ENCODE measurements around the gene LYZL1.
"Not testable (repeated sequence)": the region's sequence is repeated elsewhere in the genome, so short reads cannot be mapped to it uniquely, and the experiment has no call there.

LYZL1 gene

DNA sequence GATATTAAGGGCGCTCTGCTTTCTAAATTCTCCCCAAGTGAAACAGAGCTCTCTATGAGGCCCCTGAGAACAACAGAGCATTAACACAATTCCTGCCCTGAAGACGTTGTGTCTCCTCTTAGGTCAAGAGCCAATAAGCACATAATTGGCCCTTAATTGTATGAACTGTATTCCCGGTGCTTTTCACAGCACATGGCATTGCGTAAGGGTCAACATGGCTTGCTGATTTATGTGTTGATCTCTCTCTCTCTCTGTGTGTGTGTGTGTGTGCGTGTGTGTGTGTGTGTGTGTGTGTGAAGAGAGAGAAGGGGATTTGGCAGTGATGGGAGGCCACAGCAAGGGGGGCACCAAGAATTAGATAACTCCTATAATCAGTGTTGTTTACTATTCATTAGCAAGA, 40.5 kb downstream of the LYZL1 start:
- H3K79me2 ChIP-seq (ENCODE audit: insufficient read depth, low read length) = no peaks in the 10 kb centered on the region
- no peak overlapping the region for H3K9ac ChIP-seq (ENCODE audit: low read depth, low read length, poor library complexity, severe bottlenecking)
- H3K4me3 ChIP-seq (ENCODE audit: low read length, poor library complexity, severe bottlenecking) = no peak overlapping the region
- no peaks in the 10 kb centered on the region for H3F3A ChIP-seq (ENCODE audit: low read depth)
- TF ChIP-seq, protein P1, sequence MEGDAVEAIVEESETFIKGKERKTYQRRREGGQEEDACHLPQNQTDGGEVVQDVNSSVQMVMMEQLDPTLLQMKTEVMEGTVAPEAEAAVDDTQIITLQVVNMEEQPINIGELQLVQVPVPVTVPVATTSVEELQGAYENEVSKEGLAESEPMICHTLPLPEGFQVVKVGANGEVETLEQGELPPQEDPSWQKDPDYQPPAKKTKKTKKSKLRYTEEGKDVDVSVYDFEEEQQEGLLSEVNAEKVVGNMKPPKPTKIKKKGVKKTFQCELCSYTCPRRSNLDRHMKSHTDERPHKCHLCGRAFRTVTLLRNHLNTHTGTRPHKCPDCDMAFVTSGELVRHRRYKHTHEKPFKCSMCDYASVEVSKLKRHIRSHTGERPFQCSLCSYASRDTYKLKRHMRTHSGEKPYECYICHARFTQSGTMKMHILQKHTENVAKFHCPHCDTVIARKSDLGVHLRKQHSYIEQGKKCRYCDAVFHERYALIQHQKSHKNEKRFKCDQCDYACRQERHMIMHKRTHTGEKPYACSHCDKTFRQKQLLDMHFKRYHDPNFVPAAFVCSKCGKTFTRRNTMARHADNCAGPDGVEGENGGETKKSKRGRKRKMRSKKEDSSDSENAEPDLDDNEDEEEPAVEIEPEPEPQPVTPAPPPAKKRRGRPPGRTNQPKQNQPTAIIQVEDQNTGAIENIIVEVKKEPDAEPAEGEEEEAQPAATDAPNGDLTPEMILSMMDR (conservative IDR thresholded peaks at IDR 0.05; ENCODE audit: low read length) = no peak
- no peak for TF ChIP-seq EZH2phosphoT487 (IDR thresholded peaks at IDR 0.05; ENCODE audit: borderline replicate concordance)
- H3K9me3 ChIP-seq (ENCODE audit: insufficient read depth, low read depth, low read length) = no peaks in the 10 kb centered on the region
- no peaks in the 10 kb centered on the region for H4K20me1 ChIP-seq (ENCODE audit: insufficient read depth, low read length, poor library complexity, severe bottlenecking)
- no peak overlapping the region for H3K4me2 ChIP-seq (ENCODE audit: low read depth, low read length, poor library complexity, severe bottlenecking)
- H3K9me2 ChIP-seq (replicated peaks; ENCODE audit: low read depth, low read length) = no peaks in the 10 kb centered on the region
- no peaks in the 10 kb centered on the region for H3K4me1 ChIP-seq (ENCODE audit: insufficient read depth, low read length, poor library complexity, severe bottlenecking)
- no peaks in the 10 kb centered on the region for H3K27me3 ChIP-seq (ENCODE audit: insufficient read depth, low read length, poor library complexity, severe bottlenecking)
- no peaks in the 10 kb centered on the region for H3K36me3 ChIP-seq (ENCODE audit: insufficient read depth, low read length)
- no peak overlapping the region for H2AFZ ChIP-seq (ENCODE audit: low read length)

DNA sequence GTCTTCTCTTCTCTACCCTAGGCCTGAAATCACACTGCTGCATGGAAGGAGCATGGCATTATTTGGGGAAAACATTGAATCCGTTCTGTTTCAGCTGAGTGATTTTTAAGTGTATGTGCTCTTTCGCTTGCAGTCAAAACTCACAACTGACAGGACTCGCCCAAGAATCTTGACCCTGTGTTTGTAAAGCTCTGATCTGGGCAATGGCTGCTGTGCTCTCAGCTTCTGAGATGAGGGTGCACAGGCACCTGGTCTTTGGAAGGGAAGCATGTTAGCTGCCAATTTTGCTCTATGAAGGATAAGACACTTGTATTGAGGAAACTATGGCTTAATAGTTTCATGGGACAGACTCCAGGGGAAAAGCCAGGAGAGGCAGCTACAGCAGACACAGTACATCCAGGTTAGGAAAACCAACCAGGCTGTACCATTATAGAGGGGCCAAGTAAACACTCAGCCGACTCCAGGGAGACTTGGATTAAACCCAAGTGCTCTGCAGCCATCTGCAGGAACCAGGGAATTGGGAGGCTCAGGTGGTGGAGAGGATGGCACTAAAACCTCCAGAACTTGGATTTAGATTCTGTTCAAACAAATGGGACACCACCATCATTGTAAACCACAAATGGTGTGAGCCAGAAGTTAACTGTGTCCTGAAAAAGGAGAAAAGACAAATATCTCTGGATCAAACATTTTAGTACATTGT, 43.3 kb downstream of the LYZL1 start:
- H3F3A ChIP-seq (ENCODE audit: low read depth) = no peaks in the 10 kb centered on the region
- no peaks in the 10 kb centered on the region for H3K79me2 ChIP-seq (ENCODE audit: insufficient read depth, low read length)
- no peaks in the 10 kb centered on the region for H4K20me1 ChIP-seq (ENCODE audit: insufficient read depth, low read length, poor library complexity, severe bottlenecking)
- no peaks in the 10 kb centered on the region for H3K9me2 ChIP-seq (replicated peaks; ENCODE audit: low read depth, low read length)
- H3K36me3 ChIP-seq (ENCODE audit: insufficient read depth, low read length) = no peaks in the 10 kb centered on the region
- TF ChIP-seq, protein P1 (conservative IDR thresholded peaks at IDR 0.05; ENCODE audit: low read length) = no peak
- TF ChIP-seq EZH2phosphoT487 (IDR thresholded peaks at IDR 0.05; ENCODE audit: borderline replicate concordance) = no peak
- no peaks in the 10 kb centered on the region for H3K27me3 ChIP-seq (ENCODE audit: insufficient read depth, low read length, poor library complexity, severe bottlenecking)
- H3K4me2 ChIP-seq (ENCODE audit: low read depth, low read length, poor library complexity, severe bottlenecking) = no peak overlapping the region
- no peak overlapping the region for H2AFZ ChIP-seq (ENCODE audit: low read length)
- no peaks in the 10 kb centered on the region for H3K9me3 ChIP-seq (ENCODE audit: insufficient read depth, low read depth, low read length)
- H3K4me1 ChIP-seq (ENCODE audit: insufficient read depth, low read length, poor library complexity, severe bottlenecking) = no peaks in the 10 kb centered on the region
- no peak overlapping the region for H3K4me3 ChIP-seq (ENCODE audit: low read length, poor library complexity, severe bottlenecking)
- H3K9ac ChIP-seq (ENCODE audit: low read depth, low read length, poor library complexity, severe bottlenecking) = no peak overlapping the region

DNA sequence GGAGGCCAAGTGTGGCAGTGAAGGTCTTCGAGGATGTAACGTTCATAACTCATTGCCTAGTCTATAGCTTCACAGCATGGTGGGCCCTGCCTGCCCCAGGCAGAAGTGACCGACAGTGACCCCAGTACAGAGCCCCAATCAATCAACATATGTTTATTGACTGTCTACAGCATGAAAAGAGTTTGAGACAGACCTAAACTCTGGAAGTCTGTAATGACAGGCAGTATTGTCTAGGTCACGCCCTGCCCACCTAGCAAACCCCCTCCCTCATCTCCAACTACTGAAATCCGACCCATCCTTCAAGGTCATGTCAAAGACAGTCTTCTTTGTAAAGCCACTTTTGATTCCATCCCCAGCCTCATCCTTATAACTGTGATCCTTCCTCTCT, 43.9 kb downstream of the LYZL1 start:
- H3K4me3 ChIP-seq (ENCODE audit: low read length, poor library complexity, severe bottlenecking) = no peak overlapping the region
- H3K4me2 ChIP-seq (ENCODE audit: low read depth, low read length, poor library complexity, severe bottlenecking) = no peak overlapping the region
- no peak overlapping the region for H2AFZ ChIP-seq (ENCODE audit: low read length)
- no peaks in the 10 kb centered on the region for H3K79me2 ChIP-seq (ENCODE audit: insufficient read depth, low read length)
- H3K36me3 ChIP-seq (ENCODE audit: insufficient read depth, low read length) = no peaks in the 10 kb centered on the region
- H4K20me1 ChIP-seq (ENCODE audit: insufficient read depth, low read length, poor library complexity, severe bottlenecking) = no peaks in the 10 kb centered on the region
- H3K9me3 ChIP-seq (ENCODE audit: insufficient read depth, low read depth, low read length) = no peaks in the 10 kb centered on the region
- H3K9me2 ChIP-seq (replicated peaks; ENCODE audit: low read depth, low read length) = no peaks in the 10 kb centered on the region
- TF ChIP-seq EZH2phosphoT487 (IDR thresholded peaks at IDR 0.05; ENCODE audit: borderline replicate concordance) = no peak
- TF ChIP-seq, protein P1 (conservative IDR thresholded peaks at IDR 0.05; ENCODE audit: low read length) = no peak
- no peaks in the 10 kb centered on the region for H3K27me3 ChIP-seq (ENCODE audit: insufficient read depth, low read length, poor library complexity, severe bottlenecking)
- H3K4me1 ChIP-seq (ENCODE audit: insufficient read depth, low read length, poor library complexity, severe bottlenecking) = no peaks in the 10 kb centered on the region
- H3K9ac ChIP-seq (ENCODE audit: low read depth, low read length, poor library complexity, severe bottlenecking) = no peak overlapping the region
- H3F3A ChIP-seq (ENCODE audit: low read depth) = no peaks in the 10 kb centered on the region

DNA sequence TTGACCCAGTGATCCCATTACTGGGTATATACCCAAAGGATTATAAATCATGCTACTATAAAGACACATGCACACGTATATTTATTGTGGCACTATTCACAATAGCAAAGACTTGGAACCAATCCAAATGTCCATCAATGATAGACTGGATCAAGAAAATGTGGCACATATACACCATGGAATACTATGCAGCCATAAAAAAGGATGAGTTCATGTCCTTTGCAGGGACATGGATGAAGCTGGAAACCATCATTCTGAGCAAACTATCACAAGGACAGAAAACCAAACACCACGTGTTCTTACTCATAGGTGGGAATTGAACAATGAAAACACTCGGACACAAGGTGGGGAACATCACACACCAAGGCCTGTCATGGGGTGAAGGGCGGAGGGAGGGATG, 48.7 kb downstream of the LYZL1 start:
- not testable (repeated sequence) for H3K79me2 ChIP-seq (ENCODE audit: insufficient read depth, low read length); H3F3A ChIP-seq (ENCODE audit: low read depth); H3K9ac ChIP-seq (ENCODE audit: low read depth, low read length, poor library complexity, severe bottlenecking); H3K4me2 ChIP-seq (ENCODE audit: low read depth, low read length, poor library complexity, severe bottlenecking); H3K4me1 ChIP-seq (ENCODE audit: insufficient read depth, low read length, poor library complexity, severe bottlenecking); H3K9me3 ChIP-seq (ENCODE audit: insufficient read depth, low read depth, low read length); H3K9me2 ChIP-seq (replicated peaks; ENCODE audit: low read depth, low read length); H3K36me3 ChIP-seq (ENCODE audit: insufficient read depth, low read length); H3K27me3 ChIP-seq (ENCODE audit: insufficient read depth, low read length, poor library complexity, severe bottlenecking); H4K20me1 ChIP-seq (ENCODE audit: insufficient read depth, low read length, poor library complexity, severe bottlenecking); H3K4me3 ChIP-seq (ENCODE audit: low read length, poor library complexity, severe bottlenecking); H2AFZ ChIP-seq (ENCODE audit: low read length)

Data from Loucy (cell line).